IMR-90 (cell line): ENCODE measurements around the gene HNF1B.

Experiments
- BHLHE40 ChIP-seq: fragments of 150-350 bp; IDR thresholded peaks from 2 replicates; pipeline ENCODE4 v1.6.1; 2016; ENCODE audit warnings: mild to moderate bottlenecking, low read depth, low read length
- CEBPB ChIP-seq: IDR thresholded peaks from 2 replicates; pipeline ENCODE4 v1.6.1; 2012; ENCODE audit warnings: low read depth, low read length, improper control_type of control experiment
- CHD1 ChIP-seq: IDR thresholded peaks from 2 replicates; pipeline ENCODE4 v1.6.1; 2012; ENCODE audit warnings: low read depth, low read length, improper control_type of control experiment
- FOS ChIP-seq: fragments of 150-350 bp; IDR thresholded peaks from 2 replicates; pipeline ENCODE4 v1.6.1; 2016; ENCODE audit warnings: low read depth, low read length
- MAFK ChIP-seq: IDR thresholded peaks from 2 replicates; pipeline ENCODE4 v1.6.1; 2012; ENCODE audit warnings: low read depth, low read length, improper control_type of control experiment
- MAZ ChIP-seq: IDR thresholded peaks from 2 replicates; pipeline ENCODE4 v1.6.1; 2012; ENCODE audit warnings: low read depth, mild to moderate bottlenecking, low read length, improper control_type of control experiment, moderate library complexity, borderline replicate concordance
- MXI1 ChIP-seq: IDR thresholded peaks from 2 replicates; pipeline ENCODE4 v1.6.1; 2012; ENCODE audit warnings: low read depth, mild to moderate bottlenecking, low read length, moderate library complexity, borderline replicate concordance
- POLR2A ChIP-seq: IDR thresholded peaks from 2 replicates; pipeline ENCODE4 v1.6.1; 2012; ENCODE audit warnings: mild to moderate bottlenecking, low read depth, low read length
- RAD21 ChIP-seq: IDR thresholded peaks from 2 replicates; pipeline ENCODE4 v1.6.1; 2012; ENCODE audit warnings: low read length, improper control_type of control experiment
- RCOR1 ChIP-seq: IDR thresholded peaks from 2 replicates; pipeline ENCODE4 v1.6.1; 2012; ENCODE audit warnings: mild to moderate bottlenecking, low read length, improper control_type of control experiment; ENCODE audit not compliant: insufficient replicate concordance
- RFX5 ChIP-seq: IDR thresholded peaks from 2 replicates; pipeline ENCODE4 v1.8.0; 2012; ENCODE audit warnings: low read depth, mild to moderate bottlenecking, low read length, moderate library complexity
- TF ChIP-seq, protein P1 (sequence below): conservative IDR thresholded peaks from 2 replicates; pipeline ENCODE4 v1.5.1; 2012; ENCODE audit warnings: mild to moderate bottlenecking, low read depth, low read length, improper control_type of control experiment
- TF ChIP-seq, protein P2 (sequence below): fragments of 150-350 bp; IDR thresholded peaks from 2 replicates; pipeline ENCODE4 v1.6.1; 2017; ENCODE audit warnings: mild to moderate bottlenecking, antibody characterized with exemption, low read length, low read depth
- TF ChIP-seq, protein P3 (sequence below): fragments of 150-350 bp; IDR thresholded peaks from 2 replicates; pipeline ENCODE4 v1.6.1; 2016; ENCODE audit warnings: low read depth, mild to moderate bottlenecking, low read length, moderate library complexity, borderline replicate concordance

DNA sequence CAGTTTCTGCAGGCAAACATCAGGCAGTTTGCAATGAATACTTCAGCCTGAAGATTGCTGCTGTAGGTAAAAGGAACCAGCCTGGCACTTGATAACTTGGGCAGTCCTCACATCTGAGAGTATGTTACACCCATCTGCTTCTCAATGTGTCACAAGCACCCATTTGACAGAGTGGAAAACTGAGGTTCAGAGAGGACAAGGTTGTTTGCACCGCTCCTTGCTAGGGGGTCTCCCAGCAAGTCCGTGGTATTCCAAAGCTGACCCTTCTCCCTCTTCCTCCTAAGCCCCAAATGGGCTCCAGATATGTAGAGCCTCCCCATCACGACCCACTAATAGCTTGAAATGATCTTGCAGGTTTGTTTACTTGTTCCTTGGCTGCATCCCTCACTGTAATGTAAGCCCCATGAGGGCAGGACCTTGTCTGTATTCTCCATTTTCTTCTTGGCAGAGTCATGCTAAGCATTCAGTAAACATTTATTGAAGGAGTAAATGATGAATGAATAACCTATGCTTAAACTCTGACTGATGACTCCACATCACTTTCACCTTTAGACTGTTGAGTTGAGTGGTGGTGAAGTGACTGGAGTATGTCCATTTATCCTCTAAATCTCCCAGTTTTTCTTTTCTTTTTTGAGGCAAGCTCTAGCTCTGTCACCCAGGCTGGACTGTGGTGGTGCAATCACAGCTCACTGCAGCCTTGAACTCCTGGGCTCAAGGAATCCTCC lies 26.4 kb downstream of the HNF1B start:
- TF ChIP-seq, protein P1, sequence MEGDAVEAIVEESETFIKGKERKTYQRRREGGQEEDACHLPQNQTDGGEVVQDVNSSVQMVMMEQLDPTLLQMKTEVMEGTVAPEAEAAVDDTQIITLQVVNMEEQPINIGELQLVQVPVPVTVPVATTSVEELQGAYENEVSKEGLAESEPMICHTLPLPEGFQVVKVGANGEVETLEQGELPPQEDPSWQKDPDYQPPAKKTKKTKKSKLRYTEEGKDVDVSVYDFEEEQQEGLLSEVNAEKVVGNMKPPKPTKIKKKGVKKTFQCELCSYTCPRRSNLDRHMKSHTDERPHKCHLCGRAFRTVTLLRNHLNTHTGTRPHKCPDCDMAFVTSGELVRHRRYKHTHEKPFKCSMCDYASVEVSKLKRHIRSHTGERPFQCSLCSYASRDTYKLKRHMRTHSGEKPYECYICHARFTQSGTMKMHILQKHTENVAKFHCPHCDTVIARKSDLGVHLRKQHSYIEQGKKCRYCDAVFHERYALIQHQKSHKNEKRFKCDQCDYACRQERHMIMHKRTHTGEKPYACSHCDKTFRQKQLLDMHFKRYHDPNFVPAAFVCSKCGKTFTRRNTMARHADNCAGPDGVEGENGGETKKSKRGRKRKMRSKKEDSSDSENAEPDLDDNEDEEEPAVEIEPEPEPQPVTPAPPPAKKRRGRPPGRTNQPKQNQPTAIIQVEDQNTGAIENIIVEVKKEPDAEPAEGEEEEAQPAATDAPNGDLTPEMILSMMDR = no peak
- TF ChIP-seq MAZ = no peak
- TF ChIP-seq POLR2A = no peak
- TF ChIP-seq RAD21 = no peak
- TF ChIP-seq RFX5 = no peak
- TF ChIP-seq MAFK = no peak
- no peak for TF ChIP-seq CEBPB
- TF ChIP-seq CHD1 = no peak
- TF ChIP-seq, protein P2, sequence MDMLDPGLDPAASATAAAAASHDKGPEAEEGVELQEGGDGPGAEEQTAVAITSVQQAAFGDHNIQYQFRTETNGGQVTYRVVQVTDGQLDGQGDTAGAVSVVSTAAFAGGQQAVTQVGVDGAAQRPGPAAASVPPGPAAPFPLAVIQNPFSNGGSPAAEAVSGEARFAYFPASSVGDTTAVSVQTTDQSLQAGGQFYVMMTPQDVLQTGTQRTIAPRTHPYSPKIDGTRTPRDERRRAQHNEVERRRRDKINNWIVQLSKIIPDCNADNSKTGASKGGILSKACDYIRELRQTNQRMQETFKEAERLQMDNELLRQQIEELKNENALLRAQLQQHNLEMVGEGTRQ = no peak
- TF ChIP-seq FOS = no peak
- no peak for TF ChIP-seq MXI1
- TF ChIP-seq, protein P3, sequence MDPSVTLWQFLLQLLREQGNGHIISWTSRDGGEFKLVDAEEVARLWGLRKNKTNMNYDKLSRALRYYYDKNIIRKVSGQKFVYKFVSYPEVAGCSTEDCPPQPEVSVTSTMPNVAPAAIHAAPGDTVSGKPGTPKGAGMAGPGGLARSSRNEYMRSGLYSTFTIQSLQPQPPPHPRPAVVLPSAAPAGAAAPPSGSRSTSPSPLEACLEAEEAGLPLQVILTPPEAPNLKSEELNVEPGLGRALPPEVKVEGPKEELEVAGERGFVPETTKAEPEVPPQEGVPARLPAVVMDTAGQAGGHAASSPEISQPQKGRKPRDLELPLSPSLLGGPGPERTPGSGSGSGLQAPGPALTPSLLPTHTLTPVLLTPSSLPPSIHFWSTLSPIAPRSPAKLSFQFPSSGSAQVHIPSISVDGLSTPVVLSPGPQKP = no peak
- no peak for TF ChIP-seq BHLHE40
- TF ChIP-seq RCOR1 = no peak
